B cell (primary cell): ENCODE results near the gene LKAAEAR1.

Source experiments
- EZH2 ChIP-seq: IDR thresholded peaks from 2 replicates; pipeline ENCODE4 v1.6.1; 2012; ENCODE audit warnings: borderline replicate concordance, low read depth, mild to moderate bottlenecking, moderate library complexity, low read length; ENCODE audit not compliant: insufficient read depth, poor library complexity, severe bottlenecking
- TF ChIP-seq, protein P1 (sequence below): fragments of 200-600 bp; IDR thresholded peaks from one replicate; pipeline ENCODE4 v1.8.0; 2022; ENCODE audit warnings: antibody characterized with exemption, mild to moderate bottlenecking

DNA sequence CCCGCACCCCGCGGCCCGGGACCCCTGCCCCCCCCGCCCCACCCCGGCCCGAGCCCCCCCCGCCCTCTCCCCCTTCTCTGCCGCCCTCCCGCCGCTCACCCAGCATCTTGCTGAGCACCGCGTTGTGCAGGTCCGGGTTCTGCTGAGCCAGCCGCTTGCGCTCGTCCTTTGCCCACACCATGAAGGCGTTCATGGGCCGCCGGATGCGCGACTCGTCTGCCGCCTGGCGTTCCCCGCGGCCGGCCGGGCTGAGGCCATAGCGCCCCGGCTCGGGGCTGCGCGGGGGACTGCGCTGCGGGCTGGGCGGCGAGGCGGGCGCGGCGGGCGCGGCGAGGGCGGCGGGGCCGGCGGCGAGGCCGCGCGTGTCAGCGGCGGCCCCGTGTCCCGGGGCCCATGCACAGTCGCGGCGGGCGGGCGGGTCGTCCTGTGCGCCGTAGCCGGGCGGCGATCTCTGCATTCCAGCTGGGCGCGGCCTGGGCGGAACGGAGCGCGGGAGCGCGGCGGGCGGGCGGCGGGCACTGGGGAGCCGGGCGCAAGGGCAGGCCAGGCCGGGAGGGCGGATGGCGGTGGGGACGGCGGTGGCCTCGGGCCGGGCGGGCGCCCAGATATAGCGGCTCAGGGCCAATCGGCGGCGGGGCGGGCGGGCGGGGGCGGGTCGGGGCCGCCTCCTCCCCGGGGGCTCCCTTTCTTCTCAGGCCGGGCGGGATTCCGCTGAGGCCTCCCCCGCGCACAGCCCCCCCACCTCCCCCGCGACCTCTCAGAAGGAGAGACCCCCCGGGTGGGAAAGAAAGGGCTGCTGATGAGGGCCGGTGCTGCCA is 34.9 kb downstream of the LKAAEAR1 start, which contains the start of gene SOX18:
- TF ChIP-seq, protein P1, sequence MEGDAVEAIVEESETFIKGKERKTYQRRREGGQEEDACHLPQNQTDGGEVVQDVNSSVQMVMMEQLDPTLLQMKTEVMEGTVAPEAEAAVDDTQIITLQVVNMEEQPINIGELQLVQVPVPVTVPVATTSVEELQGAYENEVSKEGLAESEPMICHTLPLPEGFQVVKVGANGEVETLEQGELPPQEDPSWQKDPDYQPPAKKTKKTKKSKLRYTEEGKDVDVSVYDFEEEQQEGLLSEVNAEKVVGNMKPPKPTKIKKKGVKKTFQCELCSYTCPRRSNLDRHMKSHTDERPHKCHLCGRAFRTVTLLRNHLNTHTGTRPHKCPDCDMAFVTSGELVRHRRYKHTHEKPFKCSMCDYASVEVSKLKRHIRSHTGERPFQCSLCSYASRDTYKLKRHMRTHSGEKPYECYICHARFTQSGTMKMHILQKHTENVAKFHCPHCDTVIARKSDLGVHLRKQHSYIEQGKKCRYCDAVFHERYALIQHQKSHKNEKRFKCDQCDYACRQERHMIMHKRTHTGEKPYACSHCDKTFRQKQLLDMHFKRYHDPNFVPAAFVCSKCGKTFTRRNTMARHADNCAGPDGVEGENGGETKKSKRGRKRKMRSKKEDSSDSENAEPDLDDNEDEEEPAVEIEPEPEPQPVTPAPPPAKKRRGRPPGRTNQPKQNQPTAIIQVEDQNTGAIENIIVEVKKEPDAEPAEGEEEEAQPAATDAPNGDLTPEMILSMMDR = no peak
- no peak for TF ChIP-seq EZH2
